Left ventricle myocardium inferior (tissue), 1 donor: Measurements from ENCODE around the gene AVEN. TPM values are rescaled to one million over a fixed set of nuclear protein-coding genes. Genes with fewer than 3 reads are reported as not detected.

Experiments
- DNase-seq: peaks from one replicate; pipeline ENCODE4 v3.0.0-alpha.2; 2020
- H3K27ac ChIP-seq: fragments of 200-600 bp; replicated peaks from 2 replicates; pipeline ENCODE4 v1.8.0; 2021
- H3K27me3 ChIP-seq: fragments of 200-600 bp; 2 replicates; pipeline ENCODE4 v1.8.0; 2021; ENCODE audit warnings: low read depth
- H3K36me3 ChIP-seq: fragments of 200-600 bp; 2 replicates; pipeline ENCODE4 v1.8.0; 2021
- H3K4me1 ChIP-seq: fragments of 200-600 bp; 2 replicates; pipeline ENCODE4 v1.8.0; 2021
- H3K4me3 ChIP-seq: fragments of 200-600 bp; 2 replicates; pipeline ENCODE4 v1.8.0; 2021; ENCODE audit warnings: mild to moderate bottlenecking, moderate library complexity
- H3K9me3 ChIP-seq: fragments of 200-600 bp; replicated peaks from 2 replicates; pipeline ENCODE4 v1.8.0; 2021
- CTCF ChIP-seq: fragments of 200-600 bp; IDR thresholded peaks from 2 replicates; pipeline ENCODE4 v1.8.0; 2021; ENCODE audit warnings: antibody characterized with exemption, mild to moderate bottlenecking, borderline replicate concordance
- intact Hi-C: fragments of 100-400 bp; cut with micrococcal nuclease; formaldehyde crosslinking; loops from one replicate; pipeline ENCODE4 v1.11.0; 2022
- total RNA-seq: library from RNA; stranded (reverse); fragmentation: NEBNext Ultra II Directional; extraction: Animal tissue kit (Norgen Biotek cat#: 25700); gene quantifications from one replicate; pipeline ENCODE4 v1.2.1, GENCODE V29; 2021
- donor health status: DM: no; HTN: yes; CAD: no; lungs with severe emphysema.

AVEN gene
- total RNA-seq, 1 donor from 2014 or later, result 25.3 TPM

GRCh38 chr15:33902043-33902442, 137.0 kb downstream of the AVEN start:
- Histone ChIP-seq H3K36me3 (no peaks in the 10 kb centered on the region), H3K27me3 (no peaks in the 10 kb centered on the region), H3K27ac (no peak overlapping the region), H3K4me1 (peaks cover 4% of the 10 kb centered on the region), H3K9me3 (no peaks in the 10 kb centered on the region), H3K4me3 (no peak overlapping the region)
- no peak for TF ChIP-seq CTCF
- no peak for DNase-seq
- intact Hi-C loops, result no loop called here

GRCh38 chr15:33894193-33894592, 144.8 kb downstream of the AVEN start:
- Histone ChIP-seq H3K9me3 (no peaks in the 10 kb centered on the region), H3K4me3 (no peak overlapping the region), H3K27ac (no peak overlapping the region), H3K27me3 (no peaks in the 10 kb centered on the region), H3K4me1 (no peaks in the 10 kb centered on the region), H3K36me3 (no peaks in the 10 kb centered on the region)
- TF ChIP-seq CTCF, result no peak
- DNase-seq, result no peak
- intact Hi-C loops, result no loop called here

- H3K9me3 ChIP-seq, result no peaks in the 10 kb centered on the region
- no peak for TF ChIP-seq CTCF
- no peaks in the 10 kb centered on the region for H3K27me3 ChIP-seq
- H3K4me3 ChIP-seq, result no peak overlapping the region
- no peaks in the 10 kb centered on the region for H3K4me1 ChIP-seq
- no peak overlapping the region for H3K27ac ChIP-seq
- DNase-seq, result no peak
- intact Hi-C loops, result no loop called here
- no peaks in the 10 kb centered on the region for H3K36me3 ChIP-seq
Measured at GRCh38 chr15:33888176-33888575, 150.8 kb downstream of the AVEN start.

GRCh38 chr15:33882921-33883320, 156.1 kb downstream of the AVEN start:
- Histone ChIP-seq H3K27me3 (no peaks in the 10 kb centered on the region), H3K27ac (no peak overlapping the region), H3K4me1 (no peaks in the 10 kb centered on the region), H3K4me3 (no peak overlapping the region), H3K9me3 (no peaks in the 10 kb centered on the region), H3K36me3 (no peaks in the 10 kb centered on the region)
- intact Hi-C loops, result no loop called here
- DNase-seq, result no peak
- TF ChIP-seq CTCF, result no peak

GRCh38 chr15:33874156-33874555, 164.8 kb downstream of the AVEN start:
- DNase-seq, result no peak
- Histone ChIP-seq H3K9me3 (no peaks in the 10 kb centered on the region), H3K36me3 (peaks cover 3% of the 10 kb centered on the region), H3K4me1 (no peaks in the 10 kb centered on the region), H3K4me3 (no peak overlapping the region), H3K27me3 (no peaks in the 10 kb centered on the region), H3K27ac (no peak overlapping the region)
- TF ChIP-seq CTCF, result no peak
- intact Hi-C loops, result no loop called here
